Natural killer cell treated with Interleukin-12 subunit alpha and Interleukin-12 subunit beta and Interleukin-15 and Interleukin-18, amount 100 ng/mL, for 72 hours (primary cell): Measurements from ENCODE around the gene CLCN3. TPM values are rescaled to one million over a fixed set of nuclear protein-coding genes. Genes with fewer than 3 reads are reported as not detected.
"Not testable (repeated sequence)": the region's sequence is repeated elsewhere in the genome, so short reads cannot be mapped to it uniquely, and the experiment has no call there.

Experiments
- ATAC-seq, 2 donors: fragments of 150-1000 bp; cut with Tn5 transposase in 1 of 2; sonication (Bioruptor Pico), chemical (Tn5 transposase) in 1 of 2; 2 replicates each; pipeline ENCODE4 v1.10.0; 2021
- DNase-seq: peaks from one replicate; pipeline ENCODE4 v3.0.0; 2022; ENCODE audit warnings: low spot score
- H3K27ac Mint-ChIP-seq, 2 donors: 1 replicate in 1 of 2; 2 replicates in 1 of 2; pipeline ENCODE4 v1.8.0; 2022; ENCODE audit warnings: mixed read lengths in 2 of 2, mild to moderate bottlenecking in 1 of 2, moderate library complexity in 1 of 2
- H3K27me3 Mint-ChIP-seq, 2 donors: 1 replicate in 1 of 2; 2 replicates in 1 of 2; pipeline ENCODE4 v1.8.0; 2022; ENCODE audit warnings: mixed read lengths in 2 of 2
- H3K36me3 Mint-ChIP-seq: one replicate; pipeline ENCODE4 v1.8.0; 2022; ENCODE audit warnings: mixed read lengths
- H3K4me1 Mint-ChIP-seq, 2 donors: 1 replicate in 1 of 2; 2 replicates in 1 of 2; pipeline ENCODE4 v1.8.0; 2022; ENCODE audit warnings: low read depth in 2 of 2, mixed read lengths in 2 of 2, mild to moderate bottlenecking in 1 of 2
- H3K4me3 Mint-ChIP-seq: one replicate; pipeline ENCODE4 v1.8.0; 2022; ENCODE audit warnings: mixed read lengths
- H3K9me3 Mint-ChIP-seq: 2 replicates; pipeline ENCODE4 v1.8.0; 2022; ENCODE audit warnings: mixed read lengths
- total RNA-seq, 2 donors: library from RNA; stranded (reverse); gene quantifications; one replicate each; pipeline ENCODE4 v1.2.3, GENCODE V29; 2022

The CLCN3 gene
- total RNA-seq, 2 donors from 2014 or later: 21.8 to 24.9 TPM

DNA sequence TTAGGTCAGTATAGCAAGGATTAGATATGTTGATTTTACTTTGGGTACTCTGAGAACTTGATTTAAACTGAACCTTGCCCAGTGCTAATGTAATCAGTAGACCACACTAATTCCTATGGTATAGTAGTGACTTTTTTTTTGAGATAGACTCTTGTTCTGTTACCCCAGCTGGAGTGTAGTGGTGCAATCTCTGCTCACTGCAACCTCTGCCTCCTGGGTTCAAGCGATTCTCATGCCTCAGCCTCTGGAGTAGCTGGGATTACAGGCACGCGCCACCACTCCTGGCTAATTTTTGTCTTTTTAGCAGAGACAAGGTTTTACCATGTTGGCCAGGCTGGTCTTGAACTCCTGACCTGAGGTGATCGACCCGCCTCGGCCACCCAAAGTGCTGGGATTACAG is 3.6 kb downstream of the CLCN3 start:
- not testable (repeated sequence) for H3K36me3 Mint-ChIP-seq, ATAC-seq, H3K9me3 Mint-ChIP-seq, DNase-seq, H3K27me3 Mint-ChIP-seq, H3K4me3 Mint-ChIP-seq
- H3K4me1 Mint-ChIP-seq: peaks cover 38 to 45% of the 10 kb centered on the region in 2 donors
- H3K27ac Mint-ChIP-seq: peak overlapping the region in 1 of 2 donors; percentile 43

DNA sequence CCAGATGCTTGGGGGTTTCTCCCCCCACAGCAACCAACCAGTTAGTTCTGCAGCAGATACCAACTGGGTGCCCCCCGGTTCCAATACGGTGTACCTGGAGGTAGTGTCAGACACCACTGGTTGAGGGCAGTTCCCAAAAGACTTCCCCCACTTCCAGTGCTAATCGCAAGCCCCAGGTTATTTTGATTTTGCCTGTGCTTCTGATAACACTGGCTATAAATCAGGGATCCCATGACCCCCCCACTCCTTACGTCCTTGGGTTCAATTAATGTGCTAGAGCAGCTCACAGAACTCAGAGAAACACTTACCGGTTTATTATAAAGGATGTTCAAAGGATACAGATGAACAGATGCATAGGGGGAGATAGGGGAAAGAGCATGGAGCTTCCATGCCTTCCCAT is 5.5 kb downstream of the CLCN3 start:
- ATAC-seq: no peak
- Mint-ChIP-seq H3K4me3 (no peak overlapping the region), H3K36me3 (no peaks in the 10 kb centered on the region), H3K4me1 (peaks cover 34% of the 10 kb centered on the region in 2 donors), H3K9me3 (no peaks in the 10 kb centered on the region), H3K27ac (peak overlapping the region; percentile 20 to 27), H3K27me3 (no peaks in the 10 kb centered on the region)
- no peak for DNase-seq

DNA sequence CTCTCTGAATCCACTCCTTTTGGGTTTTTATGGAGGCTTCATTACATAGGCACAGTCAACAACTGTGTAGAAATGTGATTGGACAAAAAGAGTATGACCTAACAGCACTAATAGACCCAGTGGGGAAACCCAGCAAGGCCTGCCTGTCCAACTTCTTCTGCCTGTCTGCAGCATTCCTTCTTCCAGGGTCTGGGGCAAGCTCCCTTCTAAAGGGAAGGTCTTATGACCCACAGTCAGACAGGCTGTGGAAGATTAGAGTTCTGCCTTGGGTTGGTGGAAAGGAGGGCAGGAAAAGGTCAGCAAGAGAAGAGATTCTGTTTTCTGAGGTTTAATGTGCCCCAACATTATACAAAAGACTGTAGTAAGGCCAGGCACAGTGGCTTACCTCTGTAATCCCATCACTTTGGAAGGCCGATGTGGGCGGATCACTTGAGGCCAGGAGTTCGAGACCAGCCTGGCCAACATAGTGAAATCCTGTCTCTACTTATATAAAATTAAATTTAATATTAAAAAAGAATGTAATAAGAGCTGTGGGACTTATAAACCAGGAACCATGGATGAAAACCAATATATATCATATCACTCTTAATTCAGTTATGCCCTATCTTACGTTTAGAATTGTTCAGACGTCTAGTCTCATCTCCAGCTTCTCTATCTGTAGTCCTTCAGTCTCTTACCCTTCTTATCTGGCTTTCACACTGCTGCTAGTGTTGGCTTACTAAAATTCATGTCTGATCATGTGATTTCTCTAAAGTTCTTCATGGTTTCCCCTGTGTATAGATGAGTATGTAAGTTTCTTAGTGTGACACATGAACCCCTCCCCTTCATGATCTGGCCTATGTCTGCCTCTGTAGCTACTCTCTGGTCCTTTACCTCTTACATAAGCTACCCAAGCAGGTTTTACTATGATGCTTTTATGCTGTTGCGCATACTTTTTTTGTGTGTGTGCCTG is 6.2 kb downstream of the CLCN3 start:
- Mint-ChIP-seq H3K27me3 (no peaks in the 10 kb centered on the region), H3K4me1 (peaks cover 34 to 38% of the 10 kb centered on the region in 2 donors), H3K27ac (peak overlapping the region in 1 of 2 donors; percentile 63), H3K4me3 (no peak overlapping the region), H3K9me3 (no peaks in the 10 kb centered on the region), H3K36me3 (no peaks in the 10 kb centered on the region)
- ATAC-seq (peak; percentile 67 to 72), DNase-seq (no peak)

- Mint-ChIP-seq H3K4me1 (peaks cover 30 to 36% of the 10 kb centered on the region in 2 donors), H3K9me3 (no peaks in the 10 kb centered on the region), H3K27me3 (no peaks in the 10 kb centered on the region), H3K27ac (peak overlapping the region in 1 of 2 donors; percentile 63), H3K4me3 (no peak overlapping the region), H3K36me3 (no peaks in the 10 kb centered on the region)
- ATAC-seq: no peak
- DNase-seq: no peak
These were observed 6.9 kb downstream of the CLCN3 start for GRCh38 chr4:169627307-169627706.

DNA sequence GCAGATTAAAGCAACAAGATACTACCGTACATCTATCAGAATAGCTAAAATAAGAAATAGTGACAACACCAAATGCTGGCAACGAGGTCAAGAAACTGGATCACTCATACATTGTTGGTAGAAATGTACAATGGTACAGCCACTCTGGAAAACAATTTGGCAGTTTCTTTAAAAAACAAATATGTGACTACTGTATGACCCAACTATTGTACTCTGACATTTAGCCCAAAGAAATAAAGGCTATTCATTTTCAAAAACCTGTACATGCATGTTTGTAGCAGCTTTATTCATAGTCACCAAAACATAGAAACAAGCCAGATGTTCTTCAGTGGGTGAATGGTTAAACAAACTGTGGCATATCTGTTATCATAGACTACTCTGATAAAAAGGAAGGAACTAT is 8.2 kb downstream of the CLCN3 start:
- DNase-seq (no peak), ATAC-seq (no peak)
- H3K4me1 Mint-ChIP-seq: peaks cover 20 to 26% of the 10 kb centered on the region in 2 donors
- H3K9me3 Mint-ChIP-seq: no peaks in the 10 kb centered on the region
- H3K4me3 Mint-ChIP-seq: no peak overlapping the region
- no peaks in the 10 kb centered on the region for H3K27me3 Mint-ChIP-seq
- no peaks in the 10 kb centered on the region for H3K36me3 Mint-ChIP-seq
- H3K27ac Mint-ChIP-seq: no peak overlapping the region

- no peak overlapping the region for H3K27ac Mint-ChIP-seq
- H3K27me3 Mint-ChIP-seq: no peaks in the 10 kb centered on the region
- no peaks in the 10 kb centered on the region for H3K9me3 Mint-ChIP-seq
- H3K4me1 Mint-ChIP-seq: peaks cover 15 to 25% of the 10 kb centered on the region in 2 donors
- ATAC-seq (no peak), DNase-seq (no peak)
- no peak overlapping the region for H3K4me3 Mint-ChIP-seq
- H3K36me3 Mint-ChIP-seq: no peaks in the 10 kb centered on the region
These were observed 9.7 kb downstream of the CLCN3 start for GRCh38 chr4:169630069-169630468.

DNA sequence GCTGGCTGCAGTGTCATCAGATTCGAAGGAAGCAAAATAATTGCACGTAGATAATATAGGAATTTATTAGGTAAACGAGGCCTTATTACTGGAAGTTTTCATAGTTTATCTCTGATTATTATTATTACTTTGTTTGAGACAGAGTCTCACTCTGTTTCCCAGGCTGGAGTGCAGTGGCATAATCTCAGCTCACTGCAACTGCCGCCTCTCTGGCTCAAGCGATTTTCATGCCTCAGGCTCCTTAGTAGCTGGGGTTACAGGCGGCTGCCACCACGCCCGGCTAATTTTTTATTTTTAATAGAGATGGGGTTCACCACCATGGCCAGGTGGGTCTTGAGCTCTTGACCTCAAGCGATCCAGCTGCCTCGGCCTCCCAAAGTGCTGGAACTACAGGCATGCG is 12.5 kb downstream of the CLCN3 start:
- H3K4me1 Mint-ChIP-seq: peaks cover 10 to 17% of the 10 kb centered on the region in 2 donors
- H3K27me3 Mint-ChIP-seq: no peaks in the 10 kb centered on the region
- no peak overlapping the region for H3K27ac Mint-ChIP-seq
- DNase-seq: no peak
- no peaks in the 10 kb centered on the region for H3K9me3 Mint-ChIP-seq
- no peak for ATAC-seq
- H3K4me3 Mint-ChIP-seq: no peak overlapping the region
- peaks cover 5% of the 10 kb centered on the region for H3K36me3 Mint-ChIP-seq

GRCh38 chr4:169634975-169635374 is 14.6 kb downstream of the CLCN3 start:
- no peak for DNase-seq
- H3K27ac Mint-ChIP-seq: peak overlapping the region in 1 of 2 donors; percentile 33
- H3K9me3 Mint-ChIP-seq: no peaks in the 10 kb centered on the region
- peaks cover 20% of the 10 kb centered on the region for H3K36me3 Mint-ChIP-seq
- H3K4me3 Mint-ChIP-seq: no peak overlapping the region
- no peaks in the 10 kb centered on the region for H3K27me3 Mint-ChIP-seq
- no peak for ATAC-seq
- H3K4me1 Mint-ChIP-seq: peaks cover 14 to 18% of the 10 kb centered on the region in 2 donors

DNA sequence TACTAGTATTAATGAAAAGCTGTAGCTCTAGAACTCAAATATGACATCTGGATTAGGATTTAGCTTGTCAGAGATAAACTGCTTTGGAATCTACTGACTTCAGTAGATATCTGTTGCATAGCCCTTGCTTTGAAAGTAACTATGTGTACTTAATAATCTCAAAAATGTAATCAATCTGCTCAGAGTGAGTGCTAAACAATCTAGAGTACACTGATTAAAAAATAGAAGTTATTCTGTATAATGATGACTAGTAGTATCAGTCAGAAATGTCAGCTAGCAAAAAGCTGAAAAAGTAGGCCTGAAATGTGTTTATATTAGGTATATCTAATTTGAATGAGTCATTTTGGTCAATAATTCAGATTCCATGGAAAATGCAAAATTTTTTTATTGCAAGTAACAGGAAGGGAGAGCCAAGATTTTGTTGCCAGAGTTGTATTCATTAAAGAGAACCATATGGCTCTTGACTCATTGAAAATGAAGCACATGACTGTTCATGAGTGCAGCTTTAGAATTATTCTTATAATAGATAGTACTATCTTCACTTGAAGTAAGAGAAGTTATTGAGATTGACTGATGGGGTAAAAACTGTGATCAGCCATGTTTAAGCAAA is 20.0 kb downstream of the CLCN3 start:
- Mint-ChIP-seq H3K27ac (no peak overlapping the region), H3K4me3 (no peak overlapping the region)
- ATAC-seq: no peak

GRCh38 chr4:169644802-169645201 is 24.4 kb downstream of the CLCN3 start:
- Mint-ChIP-seq H3K4me3 (no peak overlapping the region), H3K4me1 (peaks cover 0 to 3% of the 10 kb centered on the region in 2 donors), H3K9me3 (no peaks in the 10 kb centered on the region), H3K27me3 (no peaks in the 10 kb centered on the region), H3K36me3 (peaks cover 4% of the 10 kb centered on the region), H3K27ac (peak overlapping the region in 1 of 2 donors; percentile 31)
- DNase-seq: no peak
- no peak for ATAC-seq

More for the DNA sequence above, 20.0 kb downstream of the CLCN3 start:
- H3K4me1 Mint-ChIP-seq: peaks cover 6 to 7% of the 10 kb centered on the region in 2 donors
- no peaks in the 10 kb centered on the region for H3K9me3 Mint-ChIP-seq
- no peaks in the 10 kb centered on the region for H3K27me3 Mint-ChIP-seq
- peaks cover 24% of the 10 kb centered on the region for H3K36me3 Mint-ChIP-seq
- DNase-seq: no peak

DNA sequence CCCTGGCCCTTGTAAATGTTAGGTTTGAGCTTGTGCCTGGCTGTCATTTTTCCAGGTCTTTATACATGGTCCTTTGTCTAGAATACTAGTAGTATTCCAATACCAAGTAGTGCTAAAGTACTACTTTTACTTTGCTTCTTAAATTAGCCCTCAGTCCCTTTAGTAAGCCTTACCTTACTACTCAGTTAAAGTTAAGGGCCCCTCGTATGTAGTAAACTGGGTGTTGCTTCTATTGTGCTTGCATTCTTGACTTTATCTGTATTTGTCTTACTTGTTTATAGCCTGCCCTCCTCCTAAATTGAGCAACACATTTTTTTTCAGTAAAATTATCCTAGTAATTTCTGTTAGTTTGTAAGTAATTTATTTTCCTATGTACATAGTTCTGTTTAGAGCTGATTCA is 25.2 kb downstream of the CLCN3 start:
- DNase-seq (no peak), ATAC-seq (no peak)
- H3K27me3 Mint-ChIP-seq: no peaks in the 10 kb centered on the region
- H3K27ac Mint-ChIP-seq: peak overlapping the region in 1 of 2 donors; percentile 9
- H3K9me3 Mint-ChIP-seq: no peaks in the 10 kb centered on the region
- H3K4me1 Mint-ChIP-seq: peaks cover 0 to 3% of the 10 kb centered on the region in 2 donors
- H3K4me3 Mint-ChIP-seq: no peak overlapping the region
- H3K36me3 Mint-ChIP-seq: peaks cover 4% of the 10 kb centered on the region

DNA sequence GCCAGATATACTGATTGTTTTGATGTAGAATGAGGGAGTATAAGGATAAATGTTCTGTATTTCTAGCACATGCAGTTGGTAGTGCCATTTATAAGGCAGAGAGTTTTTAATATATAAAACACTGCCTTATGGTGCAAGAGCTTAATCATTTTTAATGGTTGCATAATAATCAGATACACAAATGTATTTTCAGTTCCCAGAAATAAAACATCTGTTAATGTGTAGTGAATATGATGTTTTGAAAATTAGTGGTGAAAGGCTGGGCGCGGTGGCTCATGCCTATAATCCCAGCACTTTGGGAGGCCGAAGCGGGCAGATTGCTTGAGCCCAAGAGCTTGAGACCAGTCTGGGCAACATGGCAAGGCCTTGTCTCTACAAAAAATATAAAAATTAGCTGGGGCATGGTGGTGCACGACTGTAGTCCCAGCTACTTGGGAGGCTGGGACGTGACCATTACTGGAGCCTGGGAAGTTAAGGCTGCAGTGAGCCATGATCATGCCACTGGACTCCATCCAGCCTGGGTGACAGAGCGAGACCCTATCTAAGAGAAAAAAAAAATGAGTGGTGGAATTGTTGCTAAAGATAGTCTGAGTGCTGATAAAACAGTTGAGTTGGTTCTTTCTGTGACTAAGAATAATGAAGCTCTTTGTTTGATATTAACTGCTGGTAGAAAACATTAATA is 29.3 kb downstream of the CLCN3 start:
- ATAC-seq: no peak
- DNase-seq: no peak
- peaks cover under 1% of the 10 kb centered on the region for H3K36me3 Mint-ChIP-seq
- H3K27ac Mint-ChIP-seq: no peak overlapping the region
- no peaks in the 10 kb centered on the region for H3K9me3 Mint-ChIP-seq
- H3K4me1 Mint-ChIP-seq: peaks cover 8 to 17% of the 10 kb centered on the region in 2 donors
- no peaks in the 10 kb centered on the region for H3K27me3 Mint-ChIP-seq
- H3K4me3 Mint-ChIP-seq: no peak overlapping the region

DNA sequence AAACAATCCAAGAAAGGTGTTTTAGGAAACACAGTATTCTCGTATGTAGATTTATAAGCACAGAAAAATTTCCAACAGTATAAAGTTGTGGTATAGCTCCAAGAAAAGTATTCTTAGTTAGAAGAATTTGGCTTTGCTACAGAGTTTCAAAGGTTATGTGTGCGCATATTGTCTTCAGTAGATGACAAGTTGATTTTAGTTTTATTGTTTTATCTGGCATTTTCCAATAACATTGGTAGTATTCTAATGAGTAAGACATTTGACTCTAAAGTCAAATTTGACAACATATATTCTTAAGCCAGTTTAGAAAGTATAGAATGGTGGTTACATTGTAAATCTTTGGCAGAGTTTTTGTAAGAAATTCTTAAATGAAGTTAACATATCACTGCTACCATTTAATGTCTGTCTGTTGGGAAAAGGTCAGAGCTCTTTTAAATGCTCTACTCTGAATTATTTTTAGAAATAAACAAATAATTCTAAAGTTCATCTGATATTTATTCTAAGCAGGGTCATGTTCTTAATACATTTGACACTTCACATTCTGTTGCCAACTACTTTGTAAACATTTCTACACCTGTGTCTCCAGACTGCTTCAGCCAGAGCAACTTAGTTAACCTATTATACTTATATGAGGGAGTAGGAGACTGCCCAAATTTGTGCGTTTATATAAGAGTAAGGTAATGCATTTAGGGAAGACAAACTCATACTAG is 30.0 kb downstream of the CLCN3 start:
- Mint-ChIP-seq H3K27ac (no peak overlapping the region), H3K36me3 (no peaks in the 10 kb centered on the region), H3K9me3 (no peaks in the 10 kb centered on the region), H3K4me1 (peaks cover 8 to 17% of the 10 kb centered on the region in 2 donors), H3K27me3 (no peaks in the 10 kb centered on the region), H3K4me3 (no peak overlapping the region)
- ATAC-seq (no peak), DNase-seq (no peak)
